ENCODE results near the gene NSMCE1. TPM values are rescaled to one million over a fixed set of nuclear protein-coding genes. Genes with fewer than 3 reads are reported as not detected.

Gene NSMCE1
- total and polyA plus RNA-seq, 2 donors (not counting 1 experiment from before 2014, with no cell fraction given): 29.0 to 61.9 TPM

GRCh38 chr16:27237219-27238015 is 31.2 kb downstream of the NSMCE1 start:
- Histone ChIP-seq H3K9me3 (ENCODE audit: control extremely low read depth in 1 of 3, control insufficient read depth in 2 of 3, insufficient read depth in 1 of 3, low read length in 2 of 3) (no peaks in the 10 kb centered on the region), H3K79me2 (ENCODE audit: control insufficient read depth, insufficient read depth, low read length) (peaks cover 40% of the 10 kb centered on the region), H3K4me3 (ENCODE audit: control extremely low read depth in 1 of 5, extremely low read depth in 1 of 5, insufficient read depth in 1 of 5, low read depth in 2 of 5, low read length in 4 of 5) (peak overlapping the region in 4 of 5 experiments; percentile 13 to 54 (median 27)), H2AFZ (ENCODE audit: insufficient read depth, low read depth, low read length, poor library complexity, severe bottlenecking) (peak overlapping the region; percentile 82), H3K27me3 (replicated peaks in 1 of 4; ENCODE audit: control extremely low read depth in 1 of 4, control insufficient read depth in 3 of 4, insufficient read depth in 4 of 4, low read length in 3 of 4) (no peaks in the 10 kb centered on the region), H3K9ac (ENCODE audit: low read length) (peak overlapping the region; percentile 40), H3K4me2 (replicated peaks; ENCODE audit: low read depth, low read length, poor library complexity, severe bottlenecking) (peak overlapping the region; percentile 75), H3K36me3 (replicated peaks in 1 of 2; ENCODE audit: control extremely low read depth in 1 of 2, control insufficient read depth in 1 of 2, extremely low read depth in 1 of 2, insufficient read depth in 2 of 2, low read length in 1 of 2) (peaks cover 0 to 27% of the 10 kb centered on the region in 2 experiments), H3K4me1 (ENCODE audit: control insufficient read depth in 2 of 2, insufficient read depth in 2 of 2, low read length in 2 of 2) (peaks cover 63 to 74% of the 10 kb centered on the region in 2 donors), H3K27ac (ENCODE audit: low read length in 2 of 2) (peak overlapping the region; percentile 91 to 92), H4K20me1 (ENCODE audit: control insufficient read depth, insufficient read depth, low read length, poor library complexity, severe bottlenecking) (no peaks in the 10 kb centered on the region)
- TF ChIP-seq EZH2 (IDR thresholded peaks at IDR 0.05; ENCODE audit: borderline replicate concordance, insufficient read depth, low read depth, low read length, poor library complexity, severe bottlenecking) (no peak), CTCF (IDR thresholded peaks at IDR 0.05) (no peak)
- ATAC-seq (ENCODE audit: low read depth) (peak; percentile 84), DNase-seq (peak; percentile 73)
- WGBS (ENCODE audit: insufficient coverage): 4% methylated on average over 19 of the region's 22 CpGs
- H3K27ac Mint-ChIP-seq: peak overlapping the region; percentile 98
- peak overlapping the region; percentile 91 for H3K4me3 Mint-ChIP-seq
- intact Hi-C loops (cut with micrococcal nuclease): loop anchor here (1.0 to 2.0 kb wide), 2 partner anchors 17 to 31 kb away; partner anchors contain the start of gene NSMCE1
- no peaks in the 10 kb centered on the region for H3K27me3 Mint-ChIP-seq
- CTCF ChIA-PET: interaction anchor here (0.8 to 10.0 kb wide), 13 partner anchors 8 to 216 kb away, joined by 3 to 172 read pairs (median 7); no protein-coding TSS in a partner anchor
- H3K4me1 Mint-ChIP-seq: peaks cover 70% of the 10 kb centered on the region
- H3K9me3 Mint-ChIP-seq (ENCODE audit: insufficient read depth): no peaks in the 10 kb centered on the region
- POLR2A ChIA-PET: interaction anchor here (0.5 to 1.7 kb wide), 8 partner anchors 17 to 1477 kb away, joined by 3 to 6 read pairs (median 4); partner anchors contain the start of gene KDM8

Data from B cell (primary cell).